Measurements from ENCODE around the gene HLX. TPM values are rescaled to one million over a fixed set of nuclear protein-coding genes. Genes with fewer than 3 reads are reported as not detected.

The HLX gene
- total RNA-seq, 1 experiment from 2014 or later = 4.0 TPM

GRCh38 chr1:220872296-220872695 lies 6.9 kb upstream of the HLX start:
- H3K27ac ChIP-seq (ENCODE audit: low read length) = no peak overlapping the region
- H3K4me3 ChIP-seq (ENCODE audit: low read length) = no peak overlapping the region
- BruUV-seq (replicated peaks) = no TSS peak
- H2AFZ ChIP-seq (ENCODE audit: low read length) = no peak overlapping the region
- H3K4me2 ChIP-seq (ENCODE audit: low read length) = no peak overlapping the region
- ChIA-PET CTCF (interaction anchor here (0.5 to 0.9 kb wide), 2 partner anchors 331 to 1687 kb away, joined by 3 to 4 read pairs; no protein-coding TSS in a partner anchor), POLR2A (ENCODE audit: unreplicated experiment) (interaction anchor here (0.6 kb wide), 1 partner anchor 220 kb away, joined by 4 read pairs; no protein-coding TSS in a partner anchor)
- intact Hi-C loops (cut with micrococcal nuclease) = no loop called here
- DNase-seq = no peak
- no peaks in the 10 kb centered on the region for H3K27me3 ChIP-seq (ENCODE audit: low read length)
- no peak for ATAC-seq
- H3K4me1 ChIP-seq (ENCODE audit: insufficient read depth, low read length) = no peaks in the 10 kb centered on the region
- H3K36me3 ChIP-seq (ENCODE audit: low read depth, low read length) = no peaks in the 10 kb centered on the region
- no peaks in the 10 kb centered on the region for H3F3A ChIP-seq (ENCODE audit: low read length, unreplicated experiment)
- no peaks in the 10 kb centered on the region for H3K9me3 ChIP-seq (ENCODE audit: low read length)
- H3K79me2 ChIP-seq (ENCODE audit: low read length) = no peaks in the 10 kb centered on the region
- TF ChIP-seq EZH2phosphoT487 (IDR thresholded peaks at IDR 0.05; ENCODE audit: borderline replicate concordance, low read length) = no peak
- TF ChIP-seq EZH2 (IDR thresholded peaks at IDR 0.05; ENCODE audit: low read length, unreplicated experiment) = no peak
- no peak for TF ChIP-seq CTCF (conservative IDR thresholded peaks at IDR 0.05; ENCODE audit: low read depth, low read length)
- no peak overlapping the region for H3K9ac ChIP-seq (ENCODE audit: low read length)
- H4K20me1 ChIP-seq (ENCODE audit: low read length) = no peaks in the 10 kb centered on the region
- H3K9me2 ChIP-seq (replicated peaks; ENCODE audit: low read length) = no peaks in the 10 kb centered on the region

- Histone ChIP-seq H3K4me3 (ENCODE audit: low read length) (no peak overlapping the region), H3K27me3 (ENCODE audit: low read length) (no peaks in the 10 kb centered on the region), H3K9me2 (replicated peaks; ENCODE audit: low read length) (no peaks in the 10 kb centered on the region), H3K9ac (ENCODE audit: low read length) (no peak overlapping the region), H3F3A (ENCODE audit: low read length, unreplicated experiment) (no peaks in the 10 kb centered on the region), H3K36me3 (ENCODE audit: low read depth, low read length) (no peaks in the 10 kb centered on the region), H3K4me2 (ENCODE audit: low read length) (no peak overlapping the region), H4K20me1 (ENCODE audit: low read length) (no peaks in the 10 kb centered on the region), H3K79me2 (ENCODE audit: low read length) (no peaks in the 10 kb centered on the region), H3K27ac (ENCODE audit: low read length) (no peak overlapping the region), H3K4me1 (ENCODE audit: insufficient read depth, low read length) (no peaks in the 10 kb centered on the region), H2AFZ (ENCODE audit: low read length) (no peak overlapping the region), H3K9me3 (ENCODE audit: low read length) (no peaks in the 10 kb centered on the region)
- BruUV-seq (replicated peaks) = no TSS peak
- CTCF ChIA-PET = interaction anchor here (0.6 kb wide), 1 partner anchor 562 kb away, joined by 3 read pairs; no protein-coding TSS in a partner anchor
- ATAC-seq (no peak), DNase-seq (no peak)
- POLR2A ChIA-PET (ENCODE audit: unreplicated experiment) = no interaction called here
- intact Hi-C loops (cut with micrococcal nuclease) = no loop called here
- TF ChIP-seq EZH2phosphoT487 (IDR thresholded peaks at IDR 0.05; ENCODE audit: borderline replicate concordance, low read length) (no peak), EZH2 (IDR thresholded peaks at IDR 0.05; ENCODE audit: low read length, unreplicated experiment) (no peak), CTCF (conservative IDR thresholded peaks at IDR 0.05; ENCODE audit: low read depth, low read length) (no peak)
These were observed 6.2 kb upstream of the HLX start for GRCh38 chr1:220873087-220873486.

- DNase-seq = peak; percentile 72
- ATAC-seq = peak; percentile 40
- no TSS peak for BruUV-seq (replicated peaks)
- H4K20me1 ChIP-seq (ENCODE audit: low read length) = no peaks in the 10 kb centered on the region
- CTCF ChIA-PET = interaction anchor here (0.6 to 1.5 kb wide), 2 partner anchors 330 to 399 kb away, joined by 4 to 7 read pairs; no protein-coding TSS in a partner anchor
- no peak overlapping the region for H3K27ac ChIP-seq (ENCODE audit: low read length)
- no peak overlapping the region for H3K4me3 ChIP-seq (ENCODE audit: low read length)
- no peak overlapping the region for H3K9ac ChIP-seq (ENCODE audit: low read length)
- H3K36me3 ChIP-seq (ENCODE audit: low read depth, low read length) = no peaks in the 10 kb centered on the region
- H3K9me3 ChIP-seq (ENCODE audit: low read length) = no peaks in the 10 kb centered on the region
- no peak overlapping the region for H2AFZ ChIP-seq (ENCODE audit: low read length)
- POLR2A ChIA-PET (ENCODE audit: unreplicated experiment) = no interaction called here
- H3K9me2 ChIP-seq (replicated peaks; ENCODE audit: low read length) = no peaks in the 10 kb centered on the region
- H3K4me1 ChIP-seq (ENCODE audit: insufficient read depth, low read length) = peaks cover 8% of the 10 kb centered on the region; the same call in 1 of the 2 replicates
- no peak overlapping the region for H3K4me2 ChIP-seq (ENCODE audit: low read length)
- TF ChIP-seq CTCF (conservative IDR thresholded peaks at IDR 0.05; ENCODE audit: low read depth, low read length) (peak; percentile 97), EZH2phosphoT487 (IDR thresholded peaks at IDR 0.05; ENCODE audit: borderline replicate concordance, low read length) (no peak)
- no peaks in the 10 kb centered on the region for H3F3A ChIP-seq (ENCODE audit: low read length, unreplicated experiment)
- no peaks in the 10 kb centered on the region for H3K27me3 ChIP-seq (ENCODE audit: low read length)
- intact Hi-C loops (cut with micrococcal nuclease) = loop anchor here (1.0 to 2.0 kb wide), 4 partner anchors 63 to 561 kb away; no protein-coding TSS in a partner anchor
- H3K79me2 ChIP-seq (ENCODE audit: low read length) = no peaks in the 10 kb centered on the region
These were observed 5.2 kb upstream of the HLX start for GRCh38 chr1:220873868-220874655.

All from PC-3 (cell line).